Measurements from ENCODE around the gene PCDHB14.
"Not testable (repeated sequence)": the region's sequence is repeated elsewhere in the genome, so short reads cannot be mapped to it uniquely, and the experiment has no call there.

DNA sequence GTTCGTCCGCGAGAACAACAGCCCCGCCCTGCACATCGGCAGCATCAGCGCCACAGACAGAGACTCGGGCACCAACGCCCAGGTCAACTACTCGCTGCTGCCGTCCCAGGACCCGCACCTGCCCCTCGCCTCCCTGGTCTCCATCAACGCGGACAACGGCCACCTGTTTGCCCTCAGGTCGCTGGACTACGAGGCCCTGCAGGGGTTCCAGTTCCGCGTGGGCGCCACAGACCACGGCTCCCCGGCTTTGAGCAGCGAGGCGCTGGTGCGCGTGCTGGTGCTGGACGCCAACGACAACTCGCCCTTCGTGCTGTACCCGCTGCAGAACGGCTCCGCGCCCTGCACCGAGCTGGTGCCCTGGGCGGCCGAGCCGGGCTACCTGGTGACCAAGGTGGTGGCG lies 12.9 kb upstream of the PCDHB14 start:
- not testable (repeated sequence) for TF ChIP-seq TAF1 (IDR thresholded peaks at IDR 0.05; ENCODE audit: low read depth, low read length); POLR2A (IDR thresholded peaks at IDR 0.05; ENCODE audit: low read depth, low read length); POLR2AphosphoS5 (IDR thresholded peaks at IDR 0.05; ENCODE audit: low read depth, low read length); POU2F2 (IDR thresholded peaks at IDR 0.05; ENCODE audit: low read depth, low read length); PAX5 (IDR thresholded peaks at IDR 0.05; ENCODE audit: insufficient read depth, low read length, severe bottlenecking)
